ENCODE data around the gene LTBP4.

DNA sequence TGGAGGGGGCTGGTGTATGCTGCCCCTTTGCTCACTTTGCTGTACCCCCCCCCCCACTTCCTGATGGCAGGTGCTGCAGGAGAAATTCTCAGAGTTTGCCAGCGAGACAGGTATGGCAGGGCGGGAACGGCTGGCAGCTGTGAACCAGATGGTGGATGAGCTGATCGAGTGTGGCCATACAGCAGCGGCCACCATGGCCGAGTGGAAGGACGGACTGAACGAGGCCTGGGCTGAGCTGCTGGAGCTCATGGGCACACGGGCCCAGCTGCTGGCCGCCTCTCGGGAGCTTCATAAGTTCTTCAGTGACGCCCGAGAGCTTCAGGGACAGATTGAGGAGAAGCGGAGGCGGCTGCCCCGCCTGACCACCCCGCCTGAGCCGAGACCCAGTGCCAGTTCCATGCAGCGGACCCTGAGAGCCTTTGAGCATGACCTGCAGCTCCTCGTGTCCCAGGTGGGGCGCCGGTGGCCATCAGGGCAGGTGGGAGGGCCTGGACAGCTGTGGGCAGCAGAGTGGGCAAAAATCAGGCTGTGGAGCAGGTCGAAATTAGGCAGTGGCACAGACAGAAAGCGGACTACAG, 44.1 kb upstream of the LTBP4 start:
- no peak for TF ChIP-seq POLR2AphosphoS5 (IDR thresholded peaks at IDR 0.05; ENCODE audit: low read depth, low read length)
- TF ChIP-seq SPI1 (IDR thresholded peaks at IDR 0.05; ENCODE audit: low read depth, low read length) = no peak
- no peak for TF ChIP-seq POLR2A (IDR thresholded peaks at IDR 0.05; ENCODE audit: low read depth, low read length)
- no peak for TF ChIP-seq TAF1 (IDR thresholded peaks at IDR 0.05; ENCODE audit: low read depth, low read length)
